NCI-H1105 treated with DMSO at 0.1 percent for 48 hours (cell line): ENCODE data around the gene DHX29.

Source experiments
- DNase-seq: peaks from one replicate; lab custom pipeline; 2025; lab: John Stamatoyannopoulos, UW

Gene DHX29

DNA sequence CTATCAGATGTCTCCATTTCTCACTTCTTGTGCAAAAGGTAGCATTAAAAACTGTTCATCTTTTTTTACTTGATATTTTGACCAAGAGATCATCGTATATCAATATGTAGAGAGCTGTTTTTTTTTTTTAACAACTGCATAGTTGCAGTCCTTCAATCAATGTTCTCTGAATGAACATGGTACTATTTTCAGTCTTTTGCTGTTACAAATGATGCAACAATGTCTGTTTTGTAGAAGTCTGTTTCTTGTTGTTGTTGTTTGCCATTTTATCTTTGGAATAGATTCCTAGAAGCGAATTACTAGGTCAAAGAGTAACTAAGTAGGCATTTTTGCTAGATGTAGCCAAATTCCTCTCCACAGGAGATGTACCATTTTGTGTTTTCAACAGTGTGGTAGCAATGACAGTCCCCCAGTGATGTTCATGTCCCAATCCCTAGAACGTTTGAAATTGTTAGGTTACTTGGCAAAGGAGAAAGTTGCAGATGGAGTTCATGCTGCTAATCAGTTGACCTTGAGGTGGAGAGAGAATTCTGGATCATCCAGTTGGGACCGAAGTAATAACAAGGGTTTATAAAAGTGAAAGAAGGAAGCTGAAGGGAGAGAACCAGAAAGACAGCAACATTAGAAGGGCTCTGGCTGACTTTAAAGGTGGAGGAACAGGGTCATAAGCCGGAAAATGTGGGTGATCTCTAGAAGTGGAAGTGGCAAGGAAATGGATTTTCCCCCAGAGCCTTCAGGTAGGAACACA is 6.5 kb upstream of the DHX29 start:
- DNase-seq: no peak

DNA sequence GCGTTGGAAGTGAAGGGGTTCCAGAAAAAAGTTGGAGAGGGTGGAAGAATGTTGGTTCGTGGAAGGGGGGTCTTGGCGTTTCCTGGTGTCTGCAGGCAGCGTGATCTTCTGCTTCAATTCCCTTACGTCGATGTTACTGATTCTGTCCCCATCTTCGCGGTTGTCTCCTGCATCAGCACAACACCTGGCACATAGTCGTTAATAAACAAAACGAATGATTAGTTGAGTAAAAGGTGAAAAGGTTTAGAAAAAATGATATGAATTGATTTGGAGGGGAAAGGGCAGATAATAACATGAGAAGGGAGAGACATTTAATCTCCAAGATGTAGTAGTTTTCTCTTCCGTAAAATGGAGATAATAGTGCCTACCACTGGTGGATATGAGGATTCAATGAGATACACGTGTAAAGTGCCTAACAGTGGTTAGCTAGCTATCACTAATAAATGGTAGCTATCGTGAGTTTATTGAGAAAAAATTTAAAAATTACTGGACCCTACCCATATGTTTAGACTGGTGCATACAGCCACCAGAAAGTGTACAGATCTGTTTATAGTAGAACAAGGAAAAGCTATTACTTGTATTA is 851 bp upstream of the DHX29 start:
- DNase-seq: peak; percentile 7

DNA sequence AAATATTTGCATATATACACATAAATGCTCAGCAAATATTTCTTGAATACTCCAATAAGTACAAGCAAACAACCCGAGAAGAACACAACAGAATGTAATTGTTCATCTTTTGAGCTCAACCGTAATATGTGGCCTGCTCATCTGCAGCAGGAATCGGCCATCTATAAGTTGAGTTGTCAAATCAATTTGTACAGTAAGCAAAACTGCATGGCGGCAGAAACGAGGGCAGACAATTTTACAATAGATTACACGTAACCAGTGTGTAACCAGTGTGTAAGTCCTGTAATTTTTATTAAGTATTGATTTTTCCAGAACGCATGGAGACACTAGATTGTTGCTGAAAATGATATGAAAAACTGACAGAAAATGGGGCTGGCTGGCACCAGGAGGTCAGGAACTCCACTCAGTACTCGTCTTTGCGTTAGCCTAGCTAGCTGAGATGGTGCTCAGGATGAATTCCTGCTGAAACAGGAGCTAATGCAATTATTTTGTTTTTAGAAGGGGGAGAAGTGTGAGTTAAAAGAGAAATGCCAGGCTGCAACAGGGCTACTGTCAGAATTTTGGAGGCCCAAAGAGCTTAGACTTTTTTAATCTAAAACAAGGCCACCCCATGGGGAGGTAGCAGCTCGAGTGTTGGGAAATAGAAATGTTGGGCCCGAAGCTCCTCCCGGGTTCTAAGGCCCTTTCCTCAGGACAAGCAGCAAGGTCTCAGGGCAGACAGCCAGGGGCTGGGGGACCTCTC is 682 bp downstream of the DHX29 start:
- DNase-seq: no peak

DNA sequence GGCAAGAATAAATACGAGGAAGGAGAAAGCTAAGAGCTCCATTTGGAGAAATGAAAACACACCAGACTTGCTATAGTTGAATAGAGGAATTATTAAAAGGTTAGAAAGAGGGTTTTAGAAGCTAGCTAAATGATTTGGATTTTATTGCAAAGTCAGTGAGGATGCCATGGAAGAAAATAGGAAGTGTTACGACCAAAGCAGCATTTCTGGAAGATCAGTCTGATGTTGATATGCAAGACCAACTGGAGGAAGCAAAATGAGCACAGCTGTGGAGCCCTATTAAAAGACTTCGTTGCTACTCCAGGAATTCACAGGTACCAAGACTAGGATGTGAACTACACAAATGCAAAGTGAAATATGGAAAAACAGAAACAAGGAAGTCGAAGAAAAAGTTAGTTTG is 2.1 kb downstream of the DHX29 start:
- no peak for DNase-seq

DNA sequence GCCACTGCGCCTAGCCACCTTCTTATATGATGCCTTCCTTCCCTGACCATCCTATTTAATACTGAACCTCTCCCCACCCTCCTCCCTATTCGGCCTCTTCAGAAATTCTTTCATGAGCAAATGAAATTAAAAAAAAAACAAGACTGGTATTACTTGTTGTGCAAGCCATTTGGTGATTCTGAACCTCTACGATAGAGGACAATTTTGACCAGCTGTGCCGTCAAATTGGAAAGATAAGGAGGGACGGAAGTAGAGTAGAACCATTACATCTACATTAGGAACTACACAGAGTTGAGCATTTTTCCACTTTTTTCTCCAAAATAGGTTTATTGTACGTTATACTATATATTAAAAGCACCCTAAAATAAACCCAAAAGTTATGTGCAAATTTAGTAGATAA is 2.9 kb downstream of the DHX29 start:
- no peak for DNase-seq

DNA sequence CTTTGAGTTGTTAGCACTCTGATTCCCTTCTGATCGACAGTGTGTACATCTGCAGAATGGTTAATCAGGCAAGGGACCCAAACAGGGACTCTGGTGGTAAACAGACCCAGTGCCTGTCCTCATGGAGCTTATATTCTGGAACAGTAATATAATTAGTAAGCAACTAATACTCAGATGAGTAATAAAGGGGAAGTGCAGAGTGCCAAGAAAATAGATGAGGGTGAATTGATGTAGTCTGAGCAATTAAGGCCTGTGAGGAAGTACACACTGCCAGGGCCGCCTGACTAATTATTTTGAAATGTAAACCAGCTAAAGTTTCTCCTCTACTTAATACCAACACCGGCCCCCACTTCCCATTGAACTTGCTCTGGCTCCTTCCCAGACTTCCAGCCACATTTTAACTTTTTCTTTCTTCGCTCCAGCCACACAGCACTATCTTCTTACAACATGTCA is 4.2 kb downstream of the DHX29 start:
- no peak for DNase-seq

DNA sequence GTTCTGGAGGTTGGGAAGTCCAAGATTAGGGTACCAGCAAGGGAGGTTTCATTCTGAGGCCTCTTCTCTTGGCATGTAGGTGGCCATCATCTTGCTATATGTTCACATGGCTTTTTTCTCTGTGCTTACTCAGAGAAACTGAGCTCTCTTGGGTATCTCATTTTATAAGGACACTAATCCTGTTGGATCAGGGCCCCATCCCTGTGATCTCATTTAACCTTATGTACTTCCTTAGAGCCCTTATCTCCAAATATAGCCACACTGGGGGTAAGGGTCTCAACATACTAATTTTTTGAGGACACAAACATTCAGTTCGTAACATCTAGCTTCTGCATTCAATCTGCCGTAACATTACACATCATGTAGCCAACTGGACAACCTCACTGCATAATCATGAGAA is 6.6 kb downstream of the DHX29 start:
- DNase-seq: no peak

DNA sequence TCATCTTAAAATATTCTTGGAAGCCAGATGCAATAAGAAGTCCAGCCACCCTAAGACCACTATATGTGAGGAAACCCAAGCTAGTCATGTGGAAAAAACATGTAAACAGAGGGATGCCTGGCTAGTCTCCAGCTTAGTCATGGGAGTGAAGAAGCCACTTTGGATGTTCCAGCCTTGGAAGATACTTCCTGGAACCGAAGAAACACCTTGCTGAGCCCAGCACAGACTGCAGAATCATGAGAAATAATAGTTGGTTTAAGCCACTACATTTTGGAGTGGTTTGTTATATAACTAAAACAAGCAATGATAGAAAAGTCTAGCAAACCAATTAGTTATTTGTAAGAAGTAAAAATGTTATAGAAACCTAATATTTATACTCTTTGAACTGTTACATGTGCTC is 12.6 kb downstream of the DHX29 start:
- DNase-seq: no peak

DNA sequence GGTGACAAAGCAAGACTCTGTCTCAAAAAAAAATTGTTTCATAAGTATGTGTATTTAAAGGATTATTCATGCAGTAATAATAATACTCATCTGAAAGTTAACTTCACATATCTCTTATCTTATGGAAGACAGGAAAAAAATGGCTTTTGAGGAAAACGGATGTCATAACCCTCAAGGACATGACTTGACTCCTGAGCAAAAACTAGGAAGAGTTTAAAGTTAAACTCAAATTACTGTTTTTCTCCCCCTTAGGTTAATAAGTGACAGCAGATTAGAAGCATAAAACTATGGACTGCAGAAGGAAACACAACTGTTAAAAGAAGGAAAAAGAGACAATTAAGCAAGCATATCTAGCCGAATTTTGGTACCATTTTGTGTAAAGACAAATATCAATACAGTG is 16.5 kb downstream of the DHX29 start:
- no peak for DNase-seq

DNA sequence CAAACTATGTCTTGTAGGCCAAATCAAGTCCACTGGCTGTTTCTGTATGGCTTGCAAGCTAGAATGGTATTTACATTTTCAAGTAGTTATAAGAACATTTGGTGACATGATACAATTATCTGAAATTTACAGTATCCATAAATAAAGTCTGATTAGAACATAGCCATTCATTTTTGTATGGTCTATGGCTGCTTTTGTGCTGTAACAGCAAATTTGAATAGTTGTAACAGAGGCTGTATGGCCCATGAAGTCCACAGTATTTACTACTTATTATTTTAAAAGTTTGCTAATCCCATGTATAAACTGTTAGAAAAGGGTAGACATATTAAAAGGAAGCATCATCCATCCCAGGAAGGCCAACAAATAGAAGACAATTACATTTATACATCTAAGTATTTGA is 17.7 kb downstream of the DHX29 start:
- no peak for DNase-seq

DNA sequence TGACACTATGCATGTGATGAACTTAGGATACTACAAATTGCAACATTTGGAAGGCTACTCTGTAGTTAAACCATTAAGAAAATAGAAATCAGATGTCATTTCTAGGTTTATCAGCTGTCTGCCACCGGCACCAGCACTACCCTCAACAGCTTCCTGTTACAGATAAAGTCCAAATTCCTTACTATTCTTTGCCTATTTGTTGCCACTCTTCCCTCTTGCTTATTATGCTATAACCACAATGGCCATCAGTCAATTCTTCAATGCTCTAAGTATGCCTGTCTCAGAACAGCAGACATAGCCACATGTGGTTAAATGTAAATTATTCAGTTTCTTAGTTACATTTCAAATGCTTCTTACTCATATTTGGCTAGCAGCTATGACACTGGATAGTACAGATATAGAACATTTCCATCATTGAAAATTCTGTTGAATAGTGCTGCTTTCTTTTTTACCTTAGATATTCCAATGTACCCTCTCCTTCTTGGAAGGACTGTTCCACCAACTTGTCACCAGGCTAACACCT is 21.0 kb downstream of the DHX29 start:
- DNase-seq: no peak

DNA sequence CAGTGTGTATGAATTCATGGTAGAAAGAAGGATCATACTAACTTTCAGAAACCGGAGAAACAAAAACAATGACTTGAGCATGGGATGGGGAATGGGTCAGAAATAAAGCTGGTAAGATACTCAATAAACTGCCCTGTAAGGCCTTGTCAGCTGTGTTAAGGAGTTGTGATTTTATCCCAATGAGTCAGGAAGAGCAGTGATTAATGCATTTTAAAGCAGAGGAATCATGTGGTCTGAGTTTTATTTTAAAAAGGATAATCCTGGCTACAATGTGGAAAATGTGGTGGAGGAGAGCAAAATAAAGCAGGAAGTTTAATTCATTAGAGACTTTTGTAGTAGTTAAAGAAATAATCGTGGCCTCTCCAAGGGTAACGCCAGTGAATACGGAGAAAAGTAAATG is 28.7 kb downstream of the DHX29 start:
- DNase-seq: no peak

DNA sequence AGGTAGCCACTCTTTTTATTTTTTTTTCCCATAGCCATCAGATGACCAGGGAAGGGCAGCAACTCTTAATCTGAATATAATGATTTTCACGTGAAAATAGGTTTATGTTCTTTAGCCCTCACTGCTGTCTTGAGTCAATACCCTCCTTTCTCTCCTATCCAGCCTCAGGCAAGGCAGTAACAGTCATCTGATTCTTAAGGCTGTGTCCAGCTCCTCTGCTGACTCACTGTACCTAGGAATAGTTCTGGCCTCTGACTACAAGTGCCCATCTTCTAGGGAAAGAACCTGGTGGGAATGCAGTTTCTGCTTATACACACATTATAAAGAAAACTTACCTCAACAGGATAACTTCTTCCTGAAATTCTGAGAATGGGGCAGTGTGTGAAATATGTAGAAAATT is 30.7 kb downstream of the DHX29 start:
- no peak for DNase-seq

DNA sequence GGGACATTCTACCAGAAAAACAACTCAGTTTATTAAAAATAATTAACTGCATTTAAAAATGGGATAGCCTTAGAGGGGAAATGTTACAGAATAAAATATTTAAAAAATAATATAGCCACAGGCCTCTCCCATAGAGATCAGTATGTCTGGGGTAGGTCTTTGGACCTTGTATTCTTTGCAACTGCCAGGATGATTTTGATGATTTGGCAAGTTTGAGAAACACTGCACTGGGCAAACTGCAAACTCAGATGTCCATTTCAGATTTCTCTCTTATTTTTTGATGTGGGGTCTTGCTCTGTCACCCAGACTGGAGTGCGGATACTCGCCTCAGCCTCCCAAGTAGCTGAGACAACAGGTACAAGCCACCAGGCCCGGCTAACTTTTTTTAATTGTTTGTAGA is 49.2 kb downstream of the DHX29 start:
- no peak for DNase-seq

DNA sequence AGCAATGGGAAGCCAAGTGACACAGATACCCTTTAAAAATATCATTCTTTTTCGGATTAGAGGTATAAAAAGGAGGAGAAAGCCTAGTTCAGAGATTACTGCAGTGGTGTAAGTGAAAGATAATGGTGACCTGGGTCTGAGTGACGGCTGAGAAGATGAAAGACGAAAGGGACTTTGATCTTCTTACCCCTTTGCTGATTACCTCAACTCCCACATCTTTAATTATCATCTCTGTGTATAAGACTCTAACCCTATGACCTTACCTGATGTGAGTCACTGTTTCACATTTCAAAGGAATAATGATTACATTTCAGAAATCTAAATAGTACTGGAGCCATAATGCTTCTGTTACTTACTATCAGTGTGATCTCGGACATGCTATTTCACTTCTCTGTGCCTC is 52.7 kb downstream of the DHX29 start:
- DNase-seq: no peak

DNA sequence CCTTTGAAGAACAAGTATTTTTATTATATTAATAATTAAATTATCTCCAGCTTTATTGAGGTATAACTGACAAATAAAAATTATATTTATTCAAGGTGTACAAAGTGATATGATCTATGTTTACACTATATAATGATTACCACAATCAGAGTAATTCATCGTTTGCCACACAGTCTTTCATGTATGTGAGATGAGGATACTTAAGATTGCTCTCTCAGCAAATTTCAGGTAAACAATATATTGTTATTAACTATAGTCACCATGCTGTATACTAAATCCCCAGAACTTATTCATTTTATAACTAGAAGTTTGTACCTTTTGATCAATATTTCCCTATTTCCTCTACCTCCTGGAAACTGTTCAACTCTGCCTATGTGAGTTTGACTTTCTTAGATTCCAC is 57.4 kb downstream of the DHX29 start:
- no peak for DNase-seq

DNA sequence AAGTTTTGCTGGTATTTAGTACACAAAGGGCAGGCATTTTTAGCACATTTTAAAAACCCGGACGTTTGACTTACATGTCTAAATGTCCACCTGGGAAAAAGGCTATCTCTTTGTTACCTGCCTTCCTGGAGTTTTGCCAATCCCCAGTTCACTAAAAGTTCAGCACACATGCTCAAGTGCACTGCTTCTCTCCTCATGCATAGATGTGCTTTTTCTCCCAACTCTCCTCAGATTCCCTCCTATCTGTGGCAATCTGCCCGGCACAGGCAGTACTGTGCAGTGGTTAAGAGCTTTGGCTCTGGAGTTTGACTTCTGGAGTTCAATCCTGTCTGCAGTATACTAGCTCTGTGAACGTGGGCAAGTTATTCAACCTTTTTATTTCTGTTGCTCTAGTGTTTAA is 65.7 kb downstream of the DHX29 start:
- DNase-seq: peak; percentile 53

DNA sequence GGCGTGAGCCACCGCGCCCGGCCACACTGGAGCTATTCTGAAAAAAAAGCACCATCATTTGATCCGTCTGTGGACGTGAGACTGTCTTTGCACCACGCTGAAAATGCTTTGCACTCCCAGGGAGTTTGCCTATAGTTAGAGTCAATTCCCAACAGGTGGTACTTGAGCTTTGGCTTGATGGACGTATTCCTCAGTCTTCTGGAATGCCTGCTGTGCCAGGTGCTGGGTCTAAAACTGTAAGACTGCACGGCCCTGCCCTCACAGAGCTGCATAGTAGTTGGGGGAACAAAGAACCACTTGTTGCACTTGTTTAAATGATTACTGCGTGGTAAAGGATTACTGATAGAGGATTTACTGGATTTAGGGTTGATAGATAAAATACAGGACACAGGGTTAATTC is 70.7 kb downstream of the DHX29 start:
- no peak for DNase-seq

DNA sequence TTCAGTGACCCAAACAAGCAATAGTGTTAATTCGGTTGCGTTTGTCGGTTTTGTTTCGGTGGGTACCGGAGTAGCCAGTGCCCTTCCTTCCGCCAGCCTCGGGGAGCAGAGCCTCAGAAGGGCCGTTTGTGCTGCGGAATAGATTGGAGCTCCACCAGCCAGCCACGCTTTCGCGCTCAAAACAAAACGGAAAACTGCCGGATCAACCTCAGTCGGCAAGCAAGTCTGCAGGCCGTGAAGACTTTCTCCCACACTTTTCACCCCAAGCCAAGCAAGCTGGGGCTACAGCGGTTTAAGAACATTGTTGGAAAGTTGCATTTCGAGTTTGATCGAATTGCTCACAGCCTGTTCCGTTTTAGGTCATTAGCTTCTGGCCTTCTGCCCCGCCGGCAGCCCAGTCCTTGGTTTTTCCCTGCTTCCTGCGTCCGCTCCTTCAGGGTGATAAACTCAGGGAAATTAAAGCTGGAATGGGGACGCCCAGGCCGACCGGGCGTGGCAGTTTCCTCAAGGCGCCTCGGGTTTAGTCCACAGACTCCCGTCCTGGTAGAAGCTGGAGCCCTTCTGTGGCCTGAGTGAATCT is 73.3 kb downstream of the DHX29 start:
- DNase-seq: peak; percentile 44

DNA sequence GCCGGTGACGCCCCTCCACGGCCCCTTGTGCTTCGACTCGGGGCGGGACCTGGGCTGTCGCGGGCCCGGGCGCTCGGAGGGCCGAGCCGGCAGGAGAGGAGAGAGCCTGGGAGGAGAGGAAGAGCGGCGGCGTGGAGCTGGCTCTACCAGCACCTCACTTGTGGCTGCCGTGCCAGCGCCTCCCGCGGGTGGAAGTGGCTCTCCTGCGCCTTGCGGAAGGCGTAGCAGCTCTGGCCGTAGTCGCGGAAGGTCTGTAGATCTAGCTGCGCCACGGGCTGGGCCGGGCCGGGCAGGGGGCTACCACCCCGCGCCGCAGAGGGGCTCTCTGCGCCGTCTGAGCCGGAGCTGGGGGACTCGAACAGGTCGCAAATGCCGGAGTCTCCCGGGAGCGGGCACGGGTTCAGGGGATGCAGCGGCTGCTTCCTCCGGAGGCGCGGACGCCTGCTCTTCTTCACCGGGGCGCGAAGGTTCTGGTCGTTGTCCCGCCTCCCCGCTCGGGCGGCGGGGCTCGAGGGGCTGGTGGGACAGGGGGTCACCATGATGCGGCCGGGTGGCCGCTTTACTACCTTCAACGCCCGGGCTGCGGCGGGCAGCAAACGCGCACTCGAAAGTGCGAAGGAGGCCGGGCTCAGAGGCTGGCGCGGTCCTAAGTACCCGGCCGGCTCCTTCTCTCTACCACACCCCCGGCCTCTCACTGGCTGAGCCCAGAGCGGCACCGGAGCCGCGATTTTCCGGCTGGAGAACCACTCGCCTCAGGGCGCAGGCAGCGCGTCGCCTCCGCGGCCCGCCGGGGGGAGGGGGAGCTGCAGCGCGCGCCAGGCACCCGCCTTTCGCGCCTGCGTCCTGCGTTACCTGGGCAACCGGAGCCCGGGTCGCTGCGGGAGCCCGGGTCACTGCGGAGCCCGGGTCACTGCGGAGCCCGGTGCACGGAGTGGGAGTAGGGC is 74.2 kb downstream of the DHX29 start, which contains the start of gene CCNO:
Gene CCNO, minus strand, starts transcription at position 624 of the 944 bp plus-strand sequence. Its CDS starts 85 bp downstream, at position 539.
- peak; percentile 76 for DNase-seq

DNA sequence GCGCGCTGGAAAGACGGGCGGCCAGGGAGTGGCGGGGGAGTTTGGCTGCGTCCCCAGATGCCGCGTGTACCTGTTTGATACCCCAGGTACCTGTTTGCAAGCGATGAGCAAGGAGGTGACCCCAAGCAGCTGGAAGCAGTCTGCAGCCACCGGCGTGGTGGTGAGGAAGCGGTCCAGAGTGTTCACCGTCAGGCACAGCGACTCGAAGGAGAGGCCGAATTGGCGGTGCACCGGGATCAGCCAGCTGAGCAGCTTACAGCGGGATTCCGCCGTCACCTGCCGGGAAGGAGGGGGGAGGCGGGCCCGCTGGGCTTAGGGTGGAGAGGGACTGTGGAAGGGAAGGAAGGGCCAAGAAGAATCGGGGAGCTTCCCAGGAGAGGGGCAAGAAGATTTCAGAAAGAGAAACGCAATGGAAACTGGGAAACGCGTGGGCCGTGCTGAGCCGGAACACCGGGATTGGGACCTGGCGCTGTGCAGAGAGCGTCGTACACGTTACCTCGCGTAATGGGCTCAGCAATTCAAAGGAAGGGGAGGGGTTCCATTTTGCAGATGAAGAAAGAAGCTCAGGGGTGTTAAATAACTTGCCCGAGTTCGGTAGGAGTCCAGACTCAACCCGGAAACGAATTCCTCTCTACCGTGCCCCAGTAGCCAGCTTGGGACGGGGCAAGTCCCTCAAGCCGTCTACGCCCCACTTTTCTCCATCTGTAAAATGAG is 75.1 kb downstream of the DHX29 start:
- DNase-seq: peak; percentile 50
